VCaP (cell line): ENCODE data around the gene PAX8.

Experiments used
- H3K27ac ChIP-seq: fragments of 450-650 bp; 2 replicates; pipeline ENCODE4 v1.5.1; 2017
- TF ChIP-seq, protein P1 (sequence below): fragments of 450-650 bp; conservative IDR thresholded peaks from 2 replicates; pipeline ENCODE4 v1.5.1; 2017; ENCODE audit warnings: mild to moderate bottlenecking, moderate library complexity

PAX8 gene

DNA sequence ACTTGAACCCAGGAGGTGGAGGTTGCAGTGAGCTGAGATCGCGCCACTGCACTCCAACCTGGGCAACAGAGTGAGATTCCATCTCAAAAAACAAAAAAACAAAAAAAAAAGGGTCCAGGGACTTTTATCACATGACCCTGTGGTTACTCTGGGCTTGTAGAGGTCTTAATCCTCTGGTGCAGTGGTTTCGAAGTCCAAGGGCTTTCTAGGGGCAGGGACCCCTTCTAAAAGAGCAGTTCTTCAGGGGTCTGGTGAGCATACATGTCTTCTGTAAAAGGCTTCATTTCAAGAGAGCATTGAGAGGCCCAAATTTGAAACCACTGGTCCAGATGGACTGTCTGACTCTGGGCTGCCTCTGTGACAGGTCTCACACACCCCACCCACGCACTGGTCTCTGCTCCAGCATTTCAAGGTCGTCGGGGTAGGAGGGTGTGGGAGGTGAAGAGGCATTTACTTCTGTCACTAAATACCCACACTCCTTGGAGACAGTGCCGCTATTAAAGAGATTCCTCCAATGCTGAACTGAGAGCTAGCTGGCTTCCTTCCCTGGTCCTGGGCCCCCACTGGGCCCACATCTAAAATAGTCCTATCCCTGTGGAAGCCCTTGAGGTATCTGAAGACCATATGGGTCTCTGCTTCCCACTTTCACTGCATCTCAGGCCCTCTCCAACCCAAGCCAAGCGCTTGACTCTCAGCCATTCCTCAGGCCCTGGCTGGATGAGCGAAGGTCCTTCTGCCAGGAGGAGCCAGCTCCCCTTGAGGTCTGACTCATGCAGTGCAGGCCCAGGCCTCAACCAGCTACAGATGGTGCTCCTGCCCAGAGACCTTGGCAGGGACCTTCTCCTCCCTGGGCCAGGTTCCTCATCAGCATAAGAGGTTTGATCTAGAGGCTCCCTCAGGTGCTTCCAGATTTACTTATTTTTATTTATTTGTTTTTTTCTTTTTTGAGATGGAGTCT is 44.8 kb downstream of the PAX8 start:
- TF ChIP-seq, protein P1, sequence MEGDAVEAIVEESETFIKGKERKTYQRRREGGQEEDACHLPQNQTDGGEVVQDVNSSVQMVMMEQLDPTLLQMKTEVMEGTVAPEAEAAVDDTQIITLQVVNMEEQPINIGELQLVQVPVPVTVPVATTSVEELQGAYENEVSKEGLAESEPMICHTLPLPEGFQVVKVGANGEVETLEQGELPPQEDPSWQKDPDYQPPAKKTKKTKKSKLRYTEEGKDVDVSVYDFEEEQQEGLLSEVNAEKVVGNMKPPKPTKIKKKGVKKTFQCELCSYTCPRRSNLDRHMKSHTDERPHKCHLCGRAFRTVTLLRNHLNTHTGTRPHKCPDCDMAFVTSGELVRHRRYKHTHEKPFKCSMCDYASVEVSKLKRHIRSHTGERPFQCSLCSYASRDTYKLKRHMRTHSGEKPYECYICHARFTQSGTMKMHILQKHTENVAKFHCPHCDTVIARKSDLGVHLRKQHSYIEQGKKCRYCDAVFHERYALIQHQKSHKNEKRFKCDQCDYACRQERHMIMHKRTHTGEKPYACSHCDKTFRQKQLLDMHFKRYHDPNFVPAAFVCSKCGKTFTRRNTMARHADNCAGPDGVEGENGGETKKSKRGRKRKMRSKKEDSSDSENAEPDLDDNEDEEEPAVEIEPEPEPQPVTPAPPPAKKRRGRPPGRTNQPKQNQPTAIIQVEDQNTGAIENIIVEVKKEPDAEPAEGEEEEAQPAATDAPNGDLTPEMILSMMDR = no peak

DNA sequence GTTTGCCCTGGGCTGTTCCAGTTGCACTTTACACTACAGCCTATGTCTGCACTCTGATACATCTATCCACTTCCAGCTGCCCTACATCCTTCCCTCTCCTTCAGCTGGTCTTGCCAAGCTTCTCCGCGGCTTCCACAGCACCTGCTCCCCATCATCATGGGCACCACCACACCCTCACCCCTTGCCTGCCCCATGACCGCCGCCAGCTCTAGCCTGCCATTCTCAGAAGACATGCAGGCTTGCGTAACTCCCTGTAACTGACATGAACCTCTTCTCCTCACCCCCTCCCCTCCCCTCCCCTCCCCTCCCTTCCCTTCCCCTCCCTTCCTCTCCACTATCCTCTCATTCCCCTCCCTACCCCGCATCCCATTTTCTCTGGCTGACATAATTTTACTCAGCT is 46.0 kb downstream of the PAX8 start:
- H3K27ac ChIP-seq = no peak overlapping the region
- TF ChIP-seq, protein P1 = no peak

More for the DNA sequence above, 44.8 kb downstream of the PAX8 start:
- H3K27ac ChIP-seq = no peak overlapping the region

DNA sequence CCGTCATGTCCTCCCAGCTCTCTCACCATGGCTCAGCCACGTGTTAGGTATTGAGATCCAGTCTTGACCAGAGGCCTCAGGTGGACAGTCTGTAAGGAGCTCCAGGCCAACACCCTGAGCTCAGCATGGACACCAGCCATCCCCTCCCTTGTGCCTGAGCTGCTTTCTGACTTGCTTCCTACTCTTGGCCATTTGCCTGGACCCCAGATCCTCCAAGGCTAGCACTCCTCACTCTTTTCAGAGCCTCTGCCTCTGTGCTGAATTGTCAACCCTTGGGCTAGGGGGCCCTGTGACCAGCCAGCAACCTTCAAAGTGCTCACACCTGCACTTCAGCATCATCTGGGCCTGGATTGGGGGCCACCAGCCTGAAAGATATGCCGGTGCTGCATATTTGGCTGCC is 46.6 kb downstream of the PAX8 start:
- H3K27ac ChIP-seq = no peak overlapping the region
- TF ChIP-seq, protein P1 = no peak

DNA sequence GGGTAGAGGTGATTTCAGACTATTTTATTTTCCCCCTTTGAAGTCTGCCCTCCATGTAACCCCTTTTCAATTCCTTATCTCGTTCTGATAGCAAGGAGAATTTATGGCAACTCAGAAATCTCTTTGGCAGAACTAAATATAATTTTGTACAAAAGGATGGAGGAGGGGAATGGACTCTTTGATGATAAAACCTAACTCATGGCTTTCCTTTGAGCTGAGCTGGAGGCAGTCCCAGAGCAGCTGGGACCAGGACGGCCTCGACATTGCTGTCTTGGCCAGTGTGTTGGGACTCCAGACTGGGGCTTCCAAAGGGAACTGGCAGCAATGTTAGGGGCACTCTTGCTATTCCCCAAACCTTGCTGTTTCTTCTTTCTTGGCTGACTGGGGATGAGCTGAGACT is 47.7 kb downstream of the PAX8 start:
- TF ChIP-seq, protein P1 = no peak
- H3K27ac ChIP-seq = no peak overlapping the region

DNA sequence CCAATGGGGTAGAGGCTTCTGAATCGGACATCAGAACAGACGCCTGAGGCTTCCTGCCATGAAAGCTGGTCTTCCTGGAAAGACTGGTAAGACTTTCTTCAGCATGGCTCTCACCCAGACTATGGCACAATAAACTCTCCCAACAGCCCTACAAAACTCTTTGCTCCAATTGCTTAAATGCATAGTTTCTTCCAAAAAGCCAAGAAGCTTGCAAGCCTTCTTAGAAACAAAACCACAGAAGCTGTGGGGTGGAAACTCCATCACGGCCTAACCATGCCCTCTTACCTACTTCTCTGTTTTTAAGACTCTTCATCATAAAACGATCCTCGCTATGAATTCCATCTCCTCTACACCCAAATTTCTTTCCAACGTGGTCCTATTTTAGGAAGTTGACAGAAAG is 48.2 kb downstream of the PAX8 start:
- no peak overlapping the region for H3K27ac ChIP-seq
- TF ChIP-seq, protein P1 = no peak

DNA sequence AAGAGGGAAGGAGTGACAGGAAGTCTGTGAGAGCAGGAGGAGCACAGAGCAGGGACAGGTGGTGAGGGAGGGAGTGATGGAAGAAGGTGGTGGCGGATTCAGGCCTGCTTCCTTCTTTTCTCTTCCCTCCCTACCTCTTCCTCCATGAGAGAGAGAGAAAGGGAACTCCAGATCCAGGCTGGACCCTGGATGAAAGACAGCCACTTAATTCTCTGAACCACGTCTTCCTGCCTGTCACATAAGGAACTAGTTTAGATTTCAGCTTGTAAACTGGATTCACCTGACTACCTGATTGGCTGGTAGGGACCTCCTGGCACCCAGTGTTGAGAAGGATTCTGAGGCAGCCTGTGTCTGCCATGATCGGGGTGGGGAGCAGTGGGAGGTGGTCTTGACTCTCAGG is 48.9 kb downstream of the PAX8 start:
- H3K27ac ChIP-seq = no peak overlapping the region
- TF ChIP-seq, protein P1 = no peak

DNA sequence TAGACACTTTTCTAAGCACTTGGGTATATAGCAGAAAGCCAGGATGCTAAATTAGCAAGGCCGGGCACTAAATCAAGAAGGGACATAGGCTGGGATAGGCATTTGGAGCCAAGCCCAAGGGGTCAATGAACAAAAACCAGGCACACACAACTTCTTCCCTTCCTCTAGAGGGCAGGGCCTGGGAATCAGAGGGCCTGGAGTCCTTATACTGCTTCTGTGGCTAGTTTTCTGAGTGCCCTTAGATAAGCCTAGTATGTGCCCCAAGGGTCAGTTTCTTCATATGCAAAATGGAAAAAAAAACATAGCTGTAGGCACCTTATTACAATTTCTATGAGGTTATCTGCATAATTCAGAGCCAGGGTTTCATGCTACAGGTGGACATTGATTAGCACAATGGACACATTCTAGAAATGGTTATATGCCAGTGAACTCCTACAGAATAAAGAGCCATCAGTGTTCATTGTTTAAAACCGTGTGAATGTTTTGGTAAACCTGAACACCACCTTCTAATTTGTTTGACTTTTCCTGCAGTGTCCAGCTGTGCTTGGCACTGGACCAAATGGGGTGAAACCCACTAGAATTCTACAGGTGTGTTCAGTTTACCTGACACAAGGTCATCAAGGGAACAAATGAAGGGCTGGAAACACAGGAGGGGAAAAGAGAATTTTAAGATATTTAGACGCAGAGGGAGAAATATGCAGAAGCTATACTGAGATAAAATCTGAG is 49.6 kb downstream of the PAX8 start:
- no peak overlapping the region for H3K27ac ChIP-seq
- TF ChIP-seq, protein P1 = no peak
